GM12891 (cell line): ENCODE results near the gene HOXD8.

ENCODE experiments used
- DNase-seq: peaks from one replicate; pipeline ENCODE4 v3.0.0; 2011; ENCODE audit warnings: low spot score; ENCODE audit not compliant: insufficient read length
- FAIRE-seq: peaks from 2 replicates; lab custom pipeline; 2011; peaks lifted over from hg19 to GRCh38; lab: Jason Lieb, UNC
- PAX5 ChIP-seq: IDR thresholded peaks from 2 replicates; pipeline ENCODE4 v1.6.1; 2011; ENCODE audit warnings: low read length, moderate library complexity, mild to moderate bottlenecking; ENCODE audit not compliant: insufficient read depth, severe bottlenecking
- POLR2A ChIP-seq: IDR thresholded peaks from 2 replicates; pipeline ENCODE4 v1.6.1; 2011; ENCODE audit warnings: low read depth, low read length, control low read depth
- POLR2AphosphoS5 ChIP-seq: IDR thresholded peaks from 2 replicates; pipeline ENCODE4 v1.6.1; 2011; ENCODE audit warnings: low read depth, low read length, control low read depth
- POU2F2 ChIP-seq: IDR thresholded peaks from 2 replicates; pipeline ENCODE4 v1.6.1; 2011; ENCODE audit warnings: low read depth, mild to moderate bottlenecking, control low read depth, low read length, moderate library complexity
- SPI1 ChIP-seq: IDR thresholded peaks from 2 replicates; pipeline ENCODE4 v1.6.1; 2011; ENCODE audit warnings: low read depth, low read length, control low read depth
- TAF1 ChIP-seq: IDR thresholded peaks from 2 replicates; pipeline ENCODE4 v1.6.1; 2011; ENCODE audit warnings: low read depth, low read length, control low read depth

Gene HOXD8

DNA sequence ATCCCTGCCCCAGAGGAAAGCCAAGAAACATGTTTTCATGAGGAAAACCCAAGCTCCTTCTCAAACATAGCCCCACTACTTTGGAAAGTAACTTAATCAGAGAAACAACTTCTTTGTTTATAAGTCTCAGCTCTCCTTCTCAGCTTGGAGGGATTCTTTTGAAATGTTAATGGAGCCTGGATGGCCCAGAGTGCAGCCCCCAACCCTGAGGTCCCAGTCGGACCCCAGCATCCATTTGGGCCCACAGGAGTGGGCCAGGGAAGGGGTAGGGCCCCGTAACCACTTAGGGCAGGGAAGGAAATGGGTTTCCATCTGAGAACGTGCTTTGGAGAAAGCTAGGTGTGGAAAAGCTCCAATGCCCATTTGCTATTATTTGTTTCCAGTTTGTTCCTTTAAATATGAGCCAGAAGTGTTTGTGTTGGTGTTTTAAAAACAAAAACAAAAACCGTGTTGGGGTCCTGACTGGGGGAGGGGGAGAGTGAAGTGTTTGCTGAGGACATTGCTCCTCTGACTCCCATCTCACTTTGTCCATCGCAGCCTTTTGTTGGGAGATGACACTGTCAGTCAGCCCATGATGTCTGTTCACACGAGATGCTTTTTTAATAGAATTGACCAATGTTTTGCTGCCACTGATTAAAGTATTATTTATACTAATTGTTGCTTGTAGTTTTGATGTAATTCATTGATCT, 26.0 kb downstream of the HOXD8 start:
- TF ChIP-seq POU2F2, result no peak
- TF ChIP-seq TAF1, result no peak
- no peak for TF ChIP-seq PAX5
- TF ChIP-seq POLR2A, result no peak
- TF ChIP-seq POLR2AphosphoS5, result no peak
- no peak for TF ChIP-seq SPI1
- FAIRE-seq (no peak), DNase-seq (no peak)

DNA sequence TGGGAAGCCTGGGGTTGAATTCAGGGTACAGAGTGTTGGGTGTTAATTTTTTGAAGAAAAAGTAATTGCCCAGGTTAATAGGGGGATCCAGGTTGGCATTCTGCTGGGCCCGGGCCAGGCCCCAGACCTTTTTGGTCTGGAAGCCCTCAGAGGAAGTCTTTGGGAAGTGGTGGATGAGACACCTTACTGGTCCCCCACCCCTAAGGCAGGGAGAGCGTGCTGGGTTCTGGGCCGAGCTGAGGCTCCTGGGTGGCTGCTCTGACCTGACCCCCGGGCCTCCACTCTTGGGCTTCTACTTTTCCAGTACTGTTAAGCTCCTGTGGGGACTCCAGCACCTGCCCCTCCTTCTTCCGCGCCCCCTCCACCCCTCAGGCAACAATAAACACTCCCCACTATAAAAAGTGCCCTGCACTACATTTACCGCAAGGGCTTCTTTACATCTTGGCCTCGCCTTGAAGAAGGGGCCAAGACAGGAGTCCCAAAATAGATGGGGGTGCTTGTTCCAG, 26.8 kb downstream of the HOXD8 start:
- no peak for FAIRE-seq
- TF ChIP-seq POLR2AphosphoS5, result no peak
- TF ChIP-seq POU2F2, result no peak
- no peak for TF ChIP-seq SPI1
- TF ChIP-seq POLR2A, result no peak
- TF ChIP-seq TAF1, result no peak
- TF ChIP-seq PAX5, result no peak
- DNase-seq, result no peak

DNA sequence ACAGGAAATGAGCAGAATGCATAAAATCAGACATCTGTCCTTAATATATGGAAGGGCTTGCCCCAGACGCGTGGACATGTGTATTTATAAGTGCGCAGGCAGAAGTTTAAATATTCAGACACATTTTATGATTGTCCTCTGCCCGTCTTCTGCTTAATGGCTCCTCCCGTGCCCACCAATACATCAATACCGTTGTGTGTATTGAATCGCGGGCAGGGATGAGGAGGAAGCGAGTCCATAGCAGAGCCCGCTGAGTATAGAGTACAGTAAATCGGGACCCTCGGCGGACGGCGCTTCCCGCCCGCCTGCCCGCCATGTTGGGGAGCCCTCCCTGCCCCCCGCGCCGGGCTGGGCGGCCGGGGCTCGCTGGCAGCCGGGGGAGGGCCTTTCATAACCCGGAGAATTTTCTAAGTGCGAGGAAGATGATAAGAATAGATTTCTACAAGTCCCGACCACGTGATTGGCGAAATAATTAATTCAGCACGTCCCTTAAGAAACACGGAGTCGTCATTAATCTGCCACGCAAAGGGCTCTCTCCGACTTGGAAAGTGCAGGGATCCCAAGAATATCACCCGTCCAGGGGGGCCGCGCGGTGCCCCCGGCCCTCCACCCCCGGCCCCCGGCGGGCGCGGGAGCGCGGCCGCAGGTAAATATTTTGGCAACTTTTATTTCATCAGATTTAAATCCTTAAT, 27.4 kb downstream of the HOXD8 start, which contains the start of gene HOXD3:
TSS of gene HOXD3 (plus strand) at position 501 of the 692 bp plus-strand sequence. CDS start 11,808 bp downstream, outside the sequence.
- DNase-seq (no peak), FAIRE-seq (no peak)
- TF ChIP-seq POLR2AphosphoS5, result no peak
- no peak for TF ChIP-seq PAX5
- TF ChIP-seq POU2F2, result no peak
- TF ChIP-seq SPI1, result no peak
- no peak for TF ChIP-seq TAF1
- no peak for TF ChIP-seq POLR2A

DNA sequence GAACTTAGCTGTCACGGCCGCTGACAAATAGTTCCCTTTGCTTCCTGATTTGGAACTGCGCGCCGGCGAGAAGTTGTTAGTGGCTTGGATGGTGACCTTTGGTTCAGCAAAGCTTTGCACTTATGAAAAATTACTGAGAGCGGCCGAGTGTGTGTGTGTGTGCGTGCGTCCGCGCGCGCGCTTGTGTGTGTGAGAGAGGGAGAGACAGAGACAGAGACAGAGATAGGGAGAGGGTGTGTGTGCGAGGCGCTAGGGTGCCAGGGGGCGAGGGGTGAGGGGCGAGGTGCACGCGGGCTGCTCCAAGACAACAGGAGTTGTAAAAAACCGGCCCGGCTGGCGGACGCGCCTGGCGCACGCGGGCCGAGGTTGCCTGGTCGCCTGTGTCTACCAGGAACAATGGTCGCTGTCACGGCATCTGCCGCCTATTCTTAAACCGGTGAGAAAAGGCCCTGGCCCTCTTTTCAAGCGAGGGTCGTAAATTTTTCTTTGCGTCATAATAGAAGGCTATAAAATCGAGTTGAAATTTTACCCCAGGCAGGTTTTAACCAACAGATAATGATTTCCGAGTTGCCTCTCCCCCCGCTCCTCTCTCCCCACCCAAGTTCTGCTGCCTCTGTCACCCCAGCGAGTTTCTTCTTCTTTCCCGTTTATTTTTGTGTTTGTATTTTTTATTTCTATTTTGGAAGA, 28.1 kb downstream of the HOXD8 start:
- no peak for DNase-seq
- FAIRE-seq, result no peak
- TF ChIP-seq SPI1, result no peak
- no peak for TF ChIP-seq POLR2AphosphoS5
- TF ChIP-seq POLR2A, result no peak
- TF ChIP-seq POU2F2, result no peak
- no peak for TF ChIP-seq TAF1
- TF ChIP-seq PAX5, result no peak

DNA sequence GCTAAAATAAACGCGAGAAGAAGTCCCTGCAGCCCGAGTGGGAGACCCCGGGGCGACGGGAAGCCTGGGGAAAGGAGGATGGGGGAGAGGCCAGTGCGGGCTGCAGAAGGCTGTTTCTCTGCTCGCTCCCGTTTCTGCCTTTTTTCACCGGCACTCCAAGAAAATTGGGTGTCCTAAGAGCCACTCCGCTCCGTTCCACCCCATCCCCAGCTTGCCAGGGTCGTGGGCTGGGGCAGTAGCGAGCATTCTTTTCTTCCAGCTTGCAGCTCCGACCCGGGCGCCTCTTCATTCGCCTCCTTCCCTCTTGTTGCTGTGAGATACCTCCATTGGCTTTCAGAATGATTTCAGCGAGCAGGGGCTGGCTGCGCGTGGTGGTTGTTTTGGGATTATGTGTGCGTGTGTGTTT, 28.7 kb downstream of the HOXD8 start:
- TF ChIP-seq PAX5 (no peak), TAF1 (no peak), POLR2AphosphoS5 (no peak), POLR2A (no peak), SPI1 (no peak), POU2F2 (no peak)
- FAIRE-seq (no peak), DNase-seq (no peak)

DNA sequence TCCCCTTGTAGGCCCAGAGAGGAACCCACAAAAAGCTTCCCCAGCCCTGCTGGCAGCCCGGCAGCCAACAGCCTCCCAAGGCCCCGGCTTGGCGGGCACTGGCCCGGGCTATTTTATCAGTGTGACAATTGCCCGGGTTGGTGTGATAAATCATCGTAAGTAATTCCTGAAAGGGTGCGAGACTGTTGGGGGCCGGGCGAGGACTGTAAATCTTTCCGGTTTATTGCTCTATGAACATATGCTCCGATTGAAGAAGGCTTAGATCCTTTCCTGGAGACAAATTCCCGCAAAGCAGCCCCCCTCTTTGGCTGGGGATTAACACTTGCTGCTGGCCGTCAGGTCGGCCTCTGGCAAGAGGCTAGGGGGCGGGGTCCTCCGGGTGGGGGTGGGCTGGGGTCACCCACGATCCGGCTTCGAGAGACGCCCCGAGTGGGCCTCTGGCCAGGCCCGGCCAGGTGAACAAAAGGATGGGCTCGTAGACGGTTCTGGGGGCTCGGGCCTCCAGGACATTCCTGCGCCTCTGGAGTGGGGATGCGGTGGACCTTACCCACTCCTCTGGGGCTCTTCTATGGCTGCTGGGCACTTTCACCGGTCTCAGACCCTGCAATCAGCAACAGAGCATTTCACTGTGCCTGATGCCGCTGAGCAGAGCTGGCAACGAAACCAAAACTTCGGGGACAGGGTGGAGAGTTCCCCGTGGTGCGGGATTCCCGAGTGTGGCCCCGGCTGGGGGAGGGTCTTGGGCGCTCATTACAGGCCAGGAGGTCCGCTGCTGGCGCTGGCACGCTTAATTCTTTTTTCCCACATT, 29.6 kb downstream of the HOXD8 start:
- DNase-seq, result no peak
- TF ChIP-seq TAF1 (no peak), POLR2A (no peak), SPI1 (no peak), PAX5 (no peak), POU2F2 (no peak), POLR2AphosphoS5 (no peak)
- FAIRE-seq, result no peak

DNA sequence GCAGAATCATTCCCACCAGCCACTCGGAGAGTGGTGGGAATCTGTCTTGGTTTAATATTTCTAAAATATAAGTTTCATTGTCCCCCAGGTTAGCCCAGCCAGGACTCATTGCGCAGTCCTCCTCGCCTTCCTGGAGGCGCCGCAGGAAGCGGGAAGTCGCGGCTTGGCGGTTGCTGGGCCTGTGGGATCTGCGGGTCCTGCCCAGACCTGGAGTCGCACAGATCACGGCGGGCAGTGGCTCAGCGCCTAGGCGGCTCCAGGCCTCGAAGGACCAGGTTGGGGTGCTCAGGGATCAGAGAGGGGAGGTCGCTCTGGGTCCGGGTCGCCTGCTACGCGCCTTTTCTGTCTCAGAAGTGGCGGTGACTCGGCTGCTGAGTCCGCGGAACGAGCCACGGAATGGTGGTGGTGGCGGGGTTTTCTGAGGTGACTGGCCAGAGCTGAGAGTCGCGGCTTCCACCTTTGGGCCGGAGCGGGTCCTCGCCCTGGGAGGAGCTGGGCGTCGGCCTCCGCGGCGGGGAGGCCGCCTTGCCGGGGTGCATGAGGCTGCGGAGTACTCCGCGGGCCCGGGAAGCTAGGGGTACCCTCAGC, 30.3 kb downstream of the HOXD8 start:
- TF ChIP-seq POU2F2 (no peak), TAF1 (no peak), SPI1 (no peak), POLR2A (no peak), POLR2AphosphoS5 (no peak), PAX5 (no peak)
- DNase-seq (no peak), FAIRE-seq (no peak)

DNA sequence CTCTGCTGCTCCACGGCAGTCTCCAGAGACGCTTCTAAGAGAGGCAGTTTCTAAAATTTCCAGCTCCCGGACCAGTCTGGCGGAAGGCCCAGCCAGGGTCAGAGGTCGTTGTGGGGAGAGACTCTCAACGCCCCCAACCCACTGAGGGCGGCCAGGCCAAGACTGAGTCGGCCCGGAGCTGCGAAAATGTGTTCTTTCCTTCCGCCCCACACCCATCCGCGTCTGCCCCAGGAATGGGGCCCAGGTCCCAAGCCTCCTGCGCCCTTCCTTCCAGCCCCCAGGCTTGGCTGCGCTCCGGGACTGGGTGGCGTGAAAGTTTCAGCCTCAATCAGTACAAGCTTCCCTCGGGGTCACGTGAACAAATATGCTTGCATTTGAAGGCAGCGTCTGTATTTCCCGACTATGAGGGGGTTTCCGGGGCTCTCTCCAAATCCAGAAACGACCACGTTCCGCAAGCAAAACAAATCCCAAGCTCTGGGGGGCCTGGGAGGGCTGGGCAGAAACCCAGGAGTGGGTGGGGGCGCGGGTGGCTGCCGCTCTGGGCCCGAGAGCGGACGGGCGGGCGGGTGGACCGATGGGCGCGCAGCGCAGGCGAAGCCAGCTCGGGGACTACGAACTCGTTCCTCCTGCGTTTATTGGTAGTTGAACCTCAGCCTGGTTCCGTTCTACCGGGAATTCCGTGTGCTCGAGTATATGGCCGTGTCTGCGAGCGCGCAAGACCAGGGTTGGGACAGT, 30.9 kb downstream of the HOXD8 start:
- FAIRE-seq (no peak), DNase-seq (no peak)
- no peak for TF ChIP-seq POLR2AphosphoS5
- TF ChIP-seq POU2F2, result no peak
- TF ChIP-seq POLR2A, result no peak
- no peak for TF ChIP-seq TAF1
- TF ChIP-seq SPI1, result no peak
- no peak for TF ChIP-seq PAX5
